OCI-LY1 (cell line): ENCODE data around the gene CYTL1.

Experiments used
- EZH2 ChIP-seq: fragments of 200-600 bp; sonication (generic), shearing (Covaris generic); IDR thresholded peaks from 2 replicates; pipeline ENCODE4 v1.8.0; 2017; ENCODE audit warnings: borderline replicate concordance, mixed run types, mild to moderate bottlenecking, antibody characterized with exemption, low read length, moderate library complexity, mixed read lengths
- TF ChIP-seq, protein P1 (sequence below): fragments of 200-600 bp; sonication (generic), shearing (Covaris generic); IDR thresholded peaks from 2 replicates; pipeline ENCODE4 v1.5.1; 2017; ENCODE audit warnings: mild to moderate bottlenecking, antibody characterized with exemption, low read length, moderate library complexity, mixed read lengths

DNA sequence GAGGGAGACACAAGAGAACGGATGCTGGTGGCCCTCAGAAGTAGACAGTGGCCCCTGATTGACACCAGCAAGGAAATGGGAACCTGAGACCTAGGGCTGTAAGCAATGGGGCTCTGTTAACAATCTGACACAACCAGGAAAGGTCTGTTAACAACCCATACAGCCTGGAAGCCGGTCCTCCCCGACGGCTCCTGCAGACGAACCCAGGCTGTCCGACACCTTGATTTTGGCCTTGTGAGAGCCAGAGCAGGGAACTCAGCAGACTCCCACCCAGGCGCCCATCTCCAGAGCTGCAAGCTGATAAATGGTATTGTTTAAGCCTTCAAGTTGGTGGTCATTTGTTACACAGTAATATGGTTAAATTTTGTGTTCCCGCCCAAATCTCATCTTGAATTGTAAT, 10.2 kb upstream of the CYTL1 start:
- no peak for TF ChIP-seq EZH2
- TF ChIP-seq, protein P1, sequence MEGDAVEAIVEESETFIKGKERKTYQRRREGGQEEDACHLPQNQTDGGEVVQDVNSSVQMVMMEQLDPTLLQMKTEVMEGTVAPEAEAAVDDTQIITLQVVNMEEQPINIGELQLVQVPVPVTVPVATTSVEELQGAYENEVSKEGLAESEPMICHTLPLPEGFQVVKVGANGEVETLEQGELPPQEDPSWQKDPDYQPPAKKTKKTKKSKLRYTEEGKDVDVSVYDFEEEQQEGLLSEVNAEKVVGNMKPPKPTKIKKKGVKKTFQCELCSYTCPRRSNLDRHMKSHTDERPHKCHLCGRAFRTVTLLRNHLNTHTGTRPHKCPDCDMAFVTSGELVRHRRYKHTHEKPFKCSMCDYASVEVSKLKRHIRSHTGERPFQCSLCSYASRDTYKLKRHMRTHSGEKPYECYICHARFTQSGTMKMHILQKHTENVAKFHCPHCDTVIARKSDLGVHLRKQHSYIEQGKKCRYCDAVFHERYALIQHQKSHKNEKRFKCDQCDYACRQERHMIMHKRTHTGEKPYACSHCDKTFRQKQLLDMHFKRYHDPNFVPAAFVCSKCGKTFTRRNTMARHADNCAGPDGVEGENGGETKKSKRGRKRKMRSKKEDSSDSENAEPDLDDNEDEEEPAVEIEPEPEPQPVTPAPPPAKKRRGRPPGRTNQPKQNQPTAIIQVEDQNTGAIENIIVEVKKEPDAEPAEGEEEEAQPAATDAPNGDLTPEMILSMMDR = no peak
